ENCODE data around the gene ANKRD49.

ANKRD49 gene

GRCh38 chr11:94544646-94545263 is 51.0 kb downstream of the ANKRD49 start:
- no peak for DNase-seq (ENCODE audit: low read depth in 2 of 2)

- DNase-seq (ENCODE audit: low read depth in 2 of 2): no peak
These were observed 51.7 kb downstream of the ANKRD49 start for GRCh38 chr11:94545264-94546161.

GRCh38 chr11:94546162-94546470 is 52.3 kb downstream of the ANKRD49 start:
- DNase-seq (ENCODE audit: low read depth in 2 of 2): no peak

- DNase-seq (ENCODE audit: low read depth in 2 of 2): no peak
These were observed 53.1 kb downstream of the ANKRD49 start for GRCh38 chr11:94546886-94547285.

- no peak for DNase-seq (ENCODE audit: low read depth in 2 of 2)
These were observed 55.4 kb downstream of the ANKRD49 start for GRCh38 chr11:94549146-94549545.

All from stimulated activated CD4-positive, alpha-beta T cell treated with anti-CD3 and anti-CD28 coated beads, Interleukin-1b, Interleukin-23, amount 100 ng/mL, for 4 hours (primary cell).